SIG-M5 (cell line): ENCODE results near the gene XRCC4.
"Not testable (repeated sequence)": the region's sequence is repeated elsewhere in the genome, so short reads cannot be mapped to it uniquely, and the experiment has no call there.

ENCODE experiments used
- DNase-seq: peaks from one replicate; lab custom pipeline; 2025; lab: John Stamatoyannopoulos, UW

The XRCC4 gene

GRCh38 chr5:83353231-83353630 lies 275.9 kb downstream of the XRCC4 start:
- DNase-seq = no peak

GRCh38 chr5:83353774-83354173 lies 276.4 kb downstream of the XRCC4 start:
- DNase-seq = no peak

DNA sequence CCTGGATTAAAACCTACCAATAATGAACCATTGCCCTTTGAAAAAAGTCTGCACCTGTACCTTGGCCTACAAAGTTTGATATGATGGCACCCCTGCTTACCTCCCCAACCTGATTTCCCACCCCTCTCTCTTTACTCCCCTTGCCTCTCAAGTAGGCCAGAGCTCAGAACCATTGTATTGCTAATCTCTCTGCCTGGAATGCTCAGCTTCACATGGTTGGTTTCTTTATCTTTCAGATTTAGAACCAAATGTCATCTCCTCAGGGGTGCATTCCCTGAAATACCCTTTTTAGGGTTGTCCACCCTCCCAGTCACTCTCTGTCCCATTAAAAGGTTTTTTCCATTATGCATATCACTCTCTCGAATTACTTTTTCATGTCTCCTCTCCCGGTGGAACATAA lies 277.6 kb downstream of the XRCC4 start:
- no peak for DNase-seq

- DNase-seq = not testable (repeated sequence)
These were observed 278.2 kb downstream of the XRCC4 start for GRCh38 chr5:83355482-83356014.

GRCh38 chr5:83357621-83358231 lies 280.4 kb downstream of the XRCC4 start:
- DNase-seq = no peak

- no peak for DNase-seq
These were observed 283.2 kb downstream of the XRCC4 start for GRCh38 chr5:83360573-83360972.

GRCh38 chr5:83362526-83362925 lies 285.2 kb downstream of the XRCC4 start:
- no peak for DNase-seq

GRCh38 chr5:83363111-83363885 lies 286.0 kb downstream of the XRCC4 start:
- no peak for DNase-seq

- DNase-seq = no peak
These were observed 286.5 kb downstream of the XRCC4 start for GRCh38 chr5:83363886-83364275.

DNA sequence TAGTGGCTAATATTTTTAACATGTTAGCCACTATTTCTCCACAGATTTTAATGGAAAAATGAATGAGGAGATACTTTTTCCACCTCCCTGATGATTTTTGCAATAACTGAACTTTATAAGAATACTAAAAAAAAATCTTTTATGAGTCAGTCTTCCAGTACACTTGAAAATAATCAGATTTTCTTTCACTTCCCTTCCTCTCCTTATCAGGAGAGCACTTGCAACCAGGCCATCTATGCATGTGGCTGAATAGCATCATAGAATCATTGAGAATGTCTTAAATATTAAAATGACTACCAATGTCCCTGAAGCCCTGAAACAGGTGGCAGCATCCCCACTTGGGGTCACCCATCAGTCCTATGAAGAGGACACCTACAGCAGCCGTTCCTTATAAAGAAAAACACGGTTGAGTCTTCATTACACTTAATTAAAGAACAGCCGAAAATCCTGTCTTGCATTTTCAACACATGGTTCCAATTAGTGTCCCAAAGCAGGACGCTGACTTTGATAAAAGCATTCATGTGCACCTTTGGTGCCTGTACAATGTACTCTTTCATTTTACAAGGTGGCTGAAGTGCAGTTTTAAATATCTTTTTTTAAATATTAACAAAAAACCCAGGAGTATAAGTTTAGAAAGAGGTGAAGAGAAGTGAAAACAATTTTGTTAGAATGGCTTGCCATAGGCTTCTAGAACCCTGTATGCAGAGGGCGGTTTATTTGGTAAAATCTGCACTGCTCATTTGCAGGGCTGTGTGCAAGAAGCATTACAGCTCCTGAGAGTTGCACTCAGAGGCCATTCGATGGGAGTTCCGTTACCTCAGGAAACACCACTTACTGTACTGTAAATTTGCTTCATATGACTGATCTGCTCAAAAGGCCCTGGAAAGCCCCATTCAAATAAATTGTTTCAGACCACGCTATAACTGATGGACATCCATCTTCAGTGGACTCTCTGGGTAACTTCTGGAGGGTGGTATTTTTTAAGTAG lies 287.3 kb downstream of the XRCC4 start:
- DNase-seq = peak; percentile 50

- peak; percentile 92 for DNase-seq
These were observed 291.0 kb downstream of the XRCC4 start for GRCh38 chr5:83368319-83368718.

DNA sequence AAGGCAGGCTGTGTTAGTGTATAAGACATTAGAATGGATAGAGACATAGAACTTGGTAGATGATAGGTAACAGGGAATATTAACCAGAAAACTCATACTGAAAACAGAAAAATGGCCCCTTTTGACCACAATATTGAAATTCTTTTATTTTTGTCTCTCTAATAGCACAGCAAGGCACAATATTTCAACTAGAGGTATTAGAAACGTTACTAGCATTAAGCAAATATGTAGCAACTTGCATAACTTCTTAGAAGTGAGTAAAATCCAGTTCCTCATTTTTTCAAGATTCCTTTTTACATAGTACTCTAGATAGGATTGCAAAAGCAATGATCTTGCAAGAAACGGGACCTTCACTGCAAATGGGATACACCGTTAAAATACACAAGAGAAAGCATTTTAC lies 291.5 kb downstream of the XRCC4 start:
- DNase-seq = peak; percentile 92

- DNase-seq = no peak
These were observed 293.6 kb downstream of the XRCC4 start for GRCh38 chr5:83370957-83371356.

- no peak for DNase-seq
These were observed 294.4 kb downstream of the XRCC4 start for GRCh38 chr5:83371726-83372125.

DNA sequence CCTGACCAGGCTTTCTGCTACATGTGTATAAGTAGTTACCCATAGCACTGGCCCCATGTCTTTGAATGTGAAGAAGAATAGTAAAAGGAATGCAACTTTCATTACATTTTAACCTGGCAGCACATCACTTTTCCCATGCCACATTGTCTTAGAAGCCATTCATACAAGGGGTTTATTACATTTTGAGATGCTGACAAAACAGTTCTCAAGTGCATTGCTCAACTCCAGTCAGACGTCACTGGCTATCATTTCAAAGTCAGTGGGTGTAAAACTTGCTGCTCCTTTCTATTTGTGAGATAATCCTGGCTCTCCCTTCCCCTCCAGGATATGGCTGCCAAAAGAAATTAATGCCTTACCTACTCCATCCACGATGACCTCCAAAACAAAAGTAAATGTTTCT lies 297.2 kb downstream of the XRCC4 start:
- no peak for DNase-seq

- no peak for DNase-seq
These were observed 297.9 kb downstream of the XRCC4 start for GRCh38 chr5:83375049-83375745.

DNA sequence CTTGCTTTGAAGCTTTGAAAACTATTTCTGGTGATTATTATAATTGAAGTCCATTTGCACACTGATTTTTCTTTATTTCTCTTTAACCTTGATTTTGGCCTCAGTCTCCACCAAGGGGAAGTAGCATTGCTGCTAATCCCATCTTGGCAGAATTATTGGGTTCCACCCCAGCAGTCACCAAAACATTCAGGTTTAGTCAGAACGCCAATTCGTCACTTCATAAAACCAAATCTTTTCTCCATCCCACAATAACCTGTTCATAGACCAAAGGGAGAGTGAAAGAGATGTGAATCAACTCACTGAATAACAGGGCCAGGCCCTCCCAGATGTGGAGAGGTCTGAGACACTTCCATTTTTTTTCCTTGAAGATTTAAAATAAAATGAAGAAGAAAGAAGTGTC lies 299.1 kb downstream of the XRCC4 start:
- DNase-seq = no peak

GRCh38 chr5:83377131-83377865 lies 300.0 kb downstream of the XRCC4 start:
- peak; percentile 15 for DNase-seq

DNA sequence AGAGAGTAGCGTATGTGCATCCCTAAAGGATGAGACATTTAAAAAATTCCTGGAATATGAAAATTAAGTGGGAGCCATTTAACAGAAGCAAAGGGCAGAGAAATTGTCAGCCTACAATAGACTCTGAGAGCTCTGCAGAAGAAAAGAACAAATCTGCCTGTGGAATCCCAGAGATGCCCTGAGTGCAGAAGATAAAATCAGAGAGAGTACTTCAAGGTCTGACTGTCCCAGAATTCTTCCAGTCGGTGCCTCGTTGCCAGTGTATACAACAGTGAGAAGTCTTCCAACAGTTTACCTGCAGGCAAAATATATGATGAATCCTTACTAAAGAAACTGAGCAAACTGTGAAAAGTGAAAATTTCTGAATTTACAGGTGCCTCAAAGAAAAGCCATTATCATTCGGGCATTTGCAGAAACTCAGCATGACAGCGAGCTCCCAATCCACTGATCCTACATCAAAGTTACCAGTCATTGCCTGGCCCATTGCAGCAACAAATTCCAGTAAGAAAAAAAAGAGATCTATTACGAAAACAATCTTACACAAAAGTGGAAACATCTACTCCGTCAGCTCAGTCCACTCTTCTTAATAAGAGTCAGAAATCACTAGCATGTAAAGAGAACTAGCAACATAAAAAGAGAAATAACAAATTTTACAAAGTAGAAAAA lies 301.4 kb downstream of the XRCC4 start:
- no peak for DNase-seq

DNA sequence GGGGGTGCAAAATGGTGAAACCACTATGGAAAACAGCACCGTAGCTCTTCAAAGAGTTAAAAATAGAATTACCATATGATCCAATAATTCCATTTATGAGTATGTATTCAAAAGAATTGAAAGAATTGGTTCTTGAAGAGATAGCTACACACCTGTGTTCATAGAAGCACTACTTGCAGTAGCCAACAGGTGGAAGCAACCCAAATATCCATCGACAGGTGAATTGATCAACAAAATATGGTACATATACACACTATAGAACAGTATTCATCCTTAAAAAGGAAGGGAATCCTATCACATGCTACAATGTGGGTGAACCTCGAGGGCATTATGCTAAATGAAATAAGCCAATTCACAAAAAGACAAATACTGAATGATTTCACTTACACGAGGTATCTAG lies 308.5 kb downstream of the XRCC4 start:
- DNase-seq = no peak
